ENCODE measurements around the gene IL1R2. TPM values are rescaled to one million over a fixed set of nuclear protein-coding genes. Genes with fewer than 3 reads are reported as not detected.

IL1R2 gene
- total and polyA plus RNA-seq, 2 of the 8 experiments (the other 6 are each of a cell fraction or from before 2014, with no cell fraction given): 0.06 TPM; not detected in 1

- WGBS, 2 experiments (ENCODE audit: extremely low coverage in 1 of 2, insufficient coverage in 1 of 2, insufficient read length in 1 of 2, insufficient replicate concordance in 2 of 2, low coverage in 1 of 2, low lambda C conversion rate in 2 of 2, missing lambda C conversion rate in 1 of 2): 82% methylated on average over 9 of the region's 9 CpGs; no CpG with 5 or more reads in 1 of the 2 experiments
Measured at GRCh38 chr2:101984656-101985055, 7.1 kb upstream of the IL1R2 start.

More at GRCh38 chr2:101984656-101985055, 7.1 kb upstream of the IL1R2 start:
- Histone ChIP-seq H3K4ac (replicated peaks; ENCODE audit: insufficient read length, low read depth, low read length) (no peak overlapping the region), H2BK15ac (ENCODE audit: low read length) (no peak overlapping the region; the same call in 1 of the 2 replicates), H3K27ac (ENCODE audit: low read depth, low read length) (no peak overlapping the region), H3K14ac (ENCODE audit: insufficient read length) (no peak overlapping the region), H2BK20ac (ENCODE audit: low read length) (no peak overlapping the region), H2BK120ac (replicated peaks; ENCODE audit: low read depth, low read length) (no peak overlapping the region), H3K27me3 (replicated peaks in 1 of 4; ENCODE audit: control insufficient read depth in 3 of 4, extremely low read depth in 1 of 4, insufficient read depth in 3 of 4, low read length in 3 of 4) (no peaks in the 10 kb centered on the region), H4K8ac (ENCODE audit: extremely low read depth, insufficient read depth, low read length) (no peak overlapping the region), H3K23ac (ENCODE audit: insufficient read length) (no peak overlapping the region), H2AFZ (ENCODE audit: low read length) (no peak overlapping the region), H3K4me3 (ENCODE audit: extremely low read depth in 1 of 4, insufficient read depth in 2 of 4, low read depth in 3 of 4, low read length in 4 of 4) (no peak overlapping the region), H3K18ac (ENCODE audit: extremely low read depth, low read length) (no peak overlapping the region), H3K56ac (replicated peaks; ENCODE audit: insufficient read length, low read depth, low read length) (no peak overlapping the region), H3K9me3 (ENCODE audit: insufficient read depth in 2 of 2, low read depth in 1 of 2, low read length in 1 of 2) (no peaks in the 10 kb centered on the region), H3K9ac (replicated peaks in 1 of 4; ENCODE audit: extremely low read depth in 1 of 4, low read depth in 3 of 4, low read length in 3 of 4) (no peak overlapping the region), H2AK5ac (ENCODE audit: low read depth, low read length) (no peak overlapping the region), H3K4me2 (ENCODE audit: insufficient read depth in 1 of 2, low read depth in 2 of 2, low read length in 2 of 2) (no peak overlapping the region), H3K79me1 (ENCODE audit: low read depth, low read length) (no peaks in the 10 kb centered on the region), H2BK5ac (ENCODE audit: low read depth, low read length) (no peak overlapping the region), H4K5ac (ENCODE audit: insufficient read length, low read depth, low read length) (no peak overlapping the region), H4K20me1 (replicated peaks in 1 of 2; ENCODE audit: control insufficient read depth in 1 of 2, insufficient read depth in 2 of 2, low read length in 2 of 2) (no peaks in the 10 kb centered on the region), H3K23me2 (ENCODE audit: low read depth, low read length) (no peaks in the 10 kb centered on the region), H3K4me1 (replicated peaks in 1 of 4; ENCODE audit: control insufficient read depth in 3 of 4, insufficient read depth in 4 of 4, low read length in 3 of 4) (peaks cover 0 to 7% (median 0%) of the 10 kb centered on the region in 4 experiments; a peak in 3 of 7 replicates), H3K36me3 (ENCODE audit: control insufficient read depth in 2 of 4, insufficient read depth in 4 of 4, low read length in 3 of 4) (no peaks in the 10 kb centered on the region), H2BK12ac (ENCODE audit: low read depth, low read length) (no peak overlapping the region), H4K91ac (replicated peaks; ENCODE audit: insufficient read length, low read length) (no peak overlapping the region), H3K79me2 (ENCODE audit: control insufficient read depth in 1 of 2, insufficient read depth in 2 of 2, low read length in 2 of 2) (no peaks in the 10 kb centered on the region)
- TF ChIP-seq FOSL1 (IDR thresholded peaks at IDR 0.05; ENCODE audit: insufficient read depth, low read depth, low read length): no peak
- no peak for TF ChIP-seq BRCA1 (IDR thresholded peaks at IDR 0.05; ENCODE audit: low read depth, low read length)
- no peak for TF ChIP-seq EP300 (IDR thresholded peaks at IDR 0.05; ENCODE audit: borderline replicate concordance in 1 of 2, low read depth in 2 of 2, low read length in 2 of 2)
- no peak for TF ChIP-seq RAD21 (IDR thresholded peaks at IDR 0.05 in 1 of 2, conservative IDR thresholded peaks at IDR 0.05 in 1 of 2; ENCODE audit: low read depth in 2 of 2, low read length in 2 of 2)
- TF ChIP-seq RFX5 (IDR thresholded peaks at IDR 0.05; ENCODE audit: borderline replicate concordance, low read depth, low read length): no peak
- no peak for TF ChIP-seq BCL11A (IDR thresholded peaks at IDR 0.05; ENCODE audit: low read depth in 2 of 2, low read length in 2 of 2)
- POLR2A ChIA-PET (ENCODE audit: partially characterized antibody): no interaction called here
- CTCF ChIA-PET (ENCODE audit: partially characterized antibody): interaction anchor here (0.9 to 1.9 kb wide), 6 partner anchors 11 to 112 kb away, joined by 3 to 8 read pairs (median 4); no protein-coding TSS in a partner anchor
- DNase-seq (ENCODE audit: low read depth in 1 of 2, low spot score in 2 of 2) (no peak), FAIRE-seq (no peak)
